Left renal pelvis (tissue), 4 donors: Measurements from ENCODE around the gene IMMT. TPM values are rescaled to one million over a fixed set of nuclear protein-coding genes. Genes with fewer than 3 reads are reported as not detected.

Source experiments
- DNase-seq, 4 donors: peaks; one replicate each; pipeline ENCODE4 v3.0.0-alpha.2; 2013; ENCODE audit warnings: low read depth in 4 of 4, low spot score in 3 of 4
- polyA plus RNA-seq, 4 donors: library from polyadenylated mRNA; unstranded; fragments of 120-200 nt; gene quantifications; one replicate each; pipeline ENCODE4 v1.2.1, GENCODE V29; 2013; ENCODE audit not compliant: insufficient read length in 4 of 4

Gene IMMT
- polyA plus RNA-seq, 4 donors, result 63.1 to 111 (median 108) TPM

DNA sequence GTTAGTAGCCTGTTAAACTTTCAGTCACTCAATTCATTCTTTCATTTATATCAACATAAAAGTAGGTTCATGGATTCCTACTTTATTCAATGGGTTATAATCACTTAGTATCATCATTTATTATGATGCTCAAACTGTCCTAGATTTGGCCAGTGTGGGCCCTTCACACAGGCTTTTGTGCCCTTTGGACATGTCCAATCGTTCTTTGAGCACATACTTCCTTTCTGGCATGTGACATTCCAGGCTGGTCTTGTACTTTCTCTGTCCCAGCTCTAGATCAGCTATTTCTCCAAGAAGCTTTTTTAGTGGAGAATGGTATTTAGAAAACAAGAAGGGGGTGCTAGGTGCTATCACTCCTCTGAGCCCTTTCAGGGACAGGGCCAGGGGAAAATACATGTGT, 101.0 kb downstream of the IMMT start:
- no peak for DNase-seq

Other genes starting within 250 kb of the IMMT start
- gene POLR1A, start 89.6 kb downstream of the IMMT start, polyA plus RNA-seq, result 10 to 100 TPM; 17.1 to 22.3 (median 19.1) TPM
- 100 to 1,000 TPM; 105 to 147 (median 134) TPM for gene PTCD3, start 89.2 kb downstream of the IMMT start, polyA plus RNA-seq
- gene MRPL35, start 4.0 kb upstream of the IMMT start, polyA plus RNA-seq, result 10 to 100 TPM; 38.4 to 62.0 (median 50.5) TPM
- 10 to 100 TPM in 1 of 4 donors, 1 to 10 TPM in 3; 3.3 to 11.0 (median 4.1) TPM for gene REEP1, start 142.2 kb upstream of the IMMT start, polyA plus RNA-seq
- gene KDM3A, start 245.9 kb upstream of the IMMT start, polyA plus RNA-seq, result 10 to 100 TPM; 37.6 to 67.1 (median 59.1) TPM